ENCODE data around the gene EPHA6.
"Not testable (repeated sequence)": the region's sequence is repeated elsewhere in the genome, so short reads cannot be mapped to it uniquely, and the experiment has no call there.

The EPHA6 gene

GRCh38 chr3:97495896-97496295 is 681.5 kb downstream of the EPHA6 start:
- no peaks in the 10 kb centered on the region for H3K9me3 ChIP-seq (ENCODE audit: control insufficient read depth, insufficient read depth, low read length)
- no peaks in the 10 kb centered on the region for H3K36me3 ChIP-seq (ENCODE audit: control insufficient read depth, insufficient read depth, low read length)
- no peak overlapping the region for H3K9ac ChIP-seq (ENCODE audit: low read depth, low read length)
- no peak overlapping the region for H3K4me3 ChIP-seq (ENCODE audit: low read depth, low read length)
- H3K4me1 ChIP-seq (ENCODE audit: control insufficient read depth, insufficient read depth, low read length): no peaks in the 10 kb centered on the region
- H3K27me3 ChIP-seq (ENCODE audit: control insufficient read depth, insufficient read depth, low read length): no peaks in the 10 kb centered on the region

- Histone ChIP-seq H3K36me3 (ENCODE audit: control insufficient read depth, insufficient read depth, low read length) (no peaks in the 10 kb centered on the region), H3K4me3 (ENCODE audit: low read depth, low read length) (no peak overlapping the region), H3K9me3 (ENCODE audit: control insufficient read depth, insufficient read depth, low read length) (no peaks in the 10 kb centered on the region), H3K27me3 (ENCODE audit: control insufficient read depth, insufficient read depth, low read length) (no peaks in the 10 kb centered on the region), H3K9ac (ENCODE audit: low read depth, low read length) (no peak overlapping the region), H3K4me1 (ENCODE audit: control insufficient read depth, insufficient read depth, low read length) (no peaks in the 10 kb centered on the region)
Observed at GRCh38 chr3:97497138-97497537, 682.7 kb downstream of the EPHA6 start.

GRCh38 chr3:97504463-97504862 is 690.1 kb downstream of the EPHA6 start:
- Histone ChIP-seq H3K9ac (ENCODE audit: low read depth, low read length) (no peak overlapping the region), H3K27me3 (ENCODE audit: control insufficient read depth, insufficient read depth, low read length) (no peaks in the 10 kb centered on the region), H3K4me3 (ENCODE audit: low read depth, low read length) (no peak overlapping the region), H3K9me3 (ENCODE audit: control insufficient read depth, insufficient read depth, low read length) (peaks cover 7% of the 10 kb centered on the region), H3K4me1 (ENCODE audit: control insufficient read depth, insufficient read depth, low read length) (no peaks in the 10 kb centered on the region), H3K36me3 (ENCODE audit: control insufficient read depth, insufficient read depth, low read length) (no peaks in the 10 kb centered on the region)

- Histone ChIP-seq H3K27me3 (ENCODE audit: control insufficient read depth, insufficient read depth, low read length) (no peaks in the 10 kb centered on the region), H3K9ac (ENCODE audit: low read depth, low read length) (no peak overlapping the region), H3K4me1 (ENCODE audit: control insufficient read depth, insufficient read depth, low read length) (no peaks in the 10 kb centered on the region), H3K4me3 (ENCODE audit: low read depth, low read length) (no peak overlapping the region), H3K9me3 (ENCODE audit: control insufficient read depth, insufficient read depth, low read length) (no peaks in the 10 kb centered on the region), H3K36me3 (ENCODE audit: control insufficient read depth, insufficient read depth, low read length) (no peaks in the 10 kb centered on the region)
Observed at GRCh38 chr3:97510795-97511194, 696.4 kb downstream of the EPHA6 start.

GRCh38 chr3:97515076-97515475 is 700.7 kb downstream of the EPHA6 start:
- no peaks in the 10 kb centered on the region for H3K4me1 ChIP-seq (ENCODE audit: control insufficient read depth, insufficient read depth, low read length)

GRCh38 chr3:97530691-97531090 is 716.3 kb downstream of the EPHA6 start:
- Histone ChIP-seq H3K4me1 (ENCODE audit: control insufficient read depth, insufficient read depth, low read length) (no peaks in the 10 kb centered on the region), H3K9me3 (ENCODE audit: control insufficient read depth, insufficient read depth, low read length) (no peaks in the 10 kb centered on the region), H3K36me3 (ENCODE audit: control insufficient read depth, insufficient read depth, low read length) (no peaks in the 10 kb centered on the region), H3K4me3 (ENCODE audit: low read depth, low read length) (no peak overlapping the region), H3K27me3 (ENCODE audit: control insufficient read depth, insufficient read depth, low read length) (no peaks in the 10 kb centered on the region), H3K9ac (ENCODE audit: low read depth, low read length) (no peak overlapping the region)

More at GRCh38 chr3:97515076-97515475, 700.7 kb downstream of the EPHA6 start:
- H3K9me3 ChIP-seq (ENCODE audit: control insufficient read depth, insufficient read depth, low read length): no peaks in the 10 kb centered on the region
- H3K9ac ChIP-seq (ENCODE audit: low read depth, low read length): no peak overlapping the region
- no peak overlapping the region for H3K4me3 ChIP-seq (ENCODE audit: low read depth, low read length)
- H3K36me3 ChIP-seq (ENCODE audit: control insufficient read depth, insufficient read depth, low read length): no peaks in the 10 kb centered on the region
- no peaks in the 10 kb centered on the region for H3K27me3 ChIP-seq (ENCODE audit: control insufficient read depth, insufficient read depth, low read length)

GRCh38 chr3:97547573-97547972 is 733.2 kb downstream of the EPHA6 start:
- H3K4me1 ChIP-seq (ENCODE audit: control insufficient read depth, insufficient read depth, low read length); H3K36me3 ChIP-seq (ENCODE audit: control insufficient read depth, insufficient read depth, low read length); H3K9me3 ChIP-seq (ENCODE audit: control insufficient read depth, insufficient read depth, low read length); H3K4me3 ChIP-seq (ENCODE audit: low read depth, low read length); H3K9ac ChIP-seq (ENCODE audit: low read depth, low read length); H3K27me3 ChIP-seq (ENCODE audit: control insufficient read depth, insufficient read depth, low read length): not testable (repeated sequence)

- Histone ChIP-seq H3K9me3 (ENCODE audit: control insufficient read depth, insufficient read depth, low read length) (no peaks in the 10 kb centered on the region), H3K27me3 (ENCODE audit: control insufficient read depth, insufficient read depth, low read length) (no peaks in the 10 kb centered on the region), H3K36me3 (ENCODE audit: control insufficient read depth, insufficient read depth, low read length) (no peaks in the 10 kb centered on the region), H3K9ac (ENCODE audit: low read depth, low read length) (no peak overlapping the region), H3K4me1 (ENCODE audit: control insufficient read depth, insufficient read depth, low read length) (no peaks in the 10 kb centered on the region), H3K4me3 (ENCODE audit: low read depth, low read length) (no peak overlapping the region)
Observed at GRCh38 chr3:97550408-97550807, 736.0 kb downstream of the EPHA6 start.

- H3K4me1 ChIP-seq (ENCODE audit: control insufficient read depth, insufficient read depth, low read length): no peaks in the 10 kb centered on the region
- no peak overlapping the region for H3K4me3 ChIP-seq (ENCODE audit: low read depth, low read length)
- H3K36me3 ChIP-seq (ENCODE audit: control insufficient read depth, insufficient read depth, low read length): no peaks in the 10 kb centered on the region
- no peaks in the 10 kb centered on the region for H3K27me3 ChIP-seq (ENCODE audit: control insufficient read depth, insufficient read depth, low read length)
- H3K9ac ChIP-seq (ENCODE audit: low read depth, low read length): no peak overlapping the region
- no peaks in the 10 kb centered on the region for H3K9me3 ChIP-seq (ENCODE audit: control insufficient read depth, insufficient read depth, low read length)
Observed at GRCh38 chr3:97552186-97552585, 737.8 kb downstream of the EPHA6 start.

GRCh38 chr3:97575742-97576141 is 761.3 kb downstream of the EPHA6 start:
- Histone ChIP-seq H3K36me3 (ENCODE audit: control insufficient read depth, insufficient read depth, low read length) (no peaks in the 10 kb centered on the region), H3K27me3 (ENCODE audit: control insufficient read depth, insufficient read depth, low read length) (no peaks in the 10 kb centered on the region), H3K4me1 (ENCODE audit: control insufficient read depth, insufficient read depth, low read length) (no peaks in the 10 kb centered on the region), H3K4me3 (ENCODE audit: low read depth, low read length) (no peak overlapping the region), H3K9ac (ENCODE audit: low read depth, low read length) (no peak overlapping the region), H3K9me3 (ENCODE audit: control insufficient read depth, insufficient read depth, low read length) (no peaks in the 10 kb centered on the region)

GRCh38 chr3:97576221-97576620 is 761.8 kb downstream of the EPHA6 start:
- no peaks in the 10 kb centered on the region for H3K36me3 ChIP-seq (ENCODE audit: control insufficient read depth, insufficient read depth, low read length)
- no peaks in the 10 kb centered on the region for H3K27me3 ChIP-seq (ENCODE audit: control insufficient read depth, insufficient read depth, low read length)
- no peaks in the 10 kb centered on the region for H3K4me1 ChIP-seq (ENCODE audit: control insufficient read depth, insufficient read depth, low read length)
- no peak overlapping the region for H3K9ac ChIP-seq (ENCODE audit: low read depth, low read length)
- H3K4me3 ChIP-seq (ENCODE audit: low read depth, low read length): no peak overlapping the region
- no peaks in the 10 kb centered on the region for H3K9me3 ChIP-seq (ENCODE audit: control insufficient read depth, insufficient read depth, low read length)

- Histone ChIP-seq H3K4me3 (ENCODE audit: low read depth, low read length) (no peak overlapping the region), H3K27me3 (ENCODE audit: control insufficient read depth, insufficient read depth, low read length) (no peaks in the 10 kb centered on the region), H3K4me1 (ENCODE audit: control insufficient read depth, insufficient read depth, low read length) (no peaks in the 10 kb centered on the region), H3K9me3 (ENCODE audit: control insufficient read depth, insufficient read depth, low read length) (no peaks in the 10 kb centered on the region), H3K36me3 (ENCODE audit: control insufficient read depth, insufficient read depth, low read length) (no peaks in the 10 kb centered on the region), H3K9ac (ENCODE audit: low read depth, low read length) (no peak overlapping the region)
Observed at GRCh38 chr3:97579365-97579764, 765.0 kb downstream of the EPHA6 start.

GRCh38 chr3:97610626-97611025 is 796.2 kb downstream of the EPHA6 start:
- H3K27me3 ChIP-seq (ENCODE audit: control insufficient read depth, insufficient read depth, low read length): no peaks in the 10 kb centered on the region
- H3K4me1 ChIP-seq (ENCODE audit: control insufficient read depth, insufficient read depth, low read length): no peaks in the 10 kb centered on the region
- H3K4me3 ChIP-seq (ENCODE audit: low read depth, low read length): no peak overlapping the region
- H3K36me3 ChIP-seq (ENCODE audit: control insufficient read depth, insufficient read depth, low read length): no peaks in the 10 kb centered on the region
- H3K9ac ChIP-seq (ENCODE audit: low read depth, low read length): no peak overlapping the region
- H3K9me3 ChIP-seq (ENCODE audit: control insufficient read depth, insufficient read depth, low read length): no peaks in the 10 kb centered on the region
